Neural cell (in vitro differentiated cells): ENCODE measurements around the gene CALY. TPM values are rescaled to one million over a fixed set of nuclear protein-coding genes. Genes with fewer than 3 reads are reported as not detected.

ENCODE experiments used
- polyA plus RNA-seq: library from polyadenylated mRNA; depleted of rRNA; stranded (reverse); fragments of >200 nt; gene quantifications from 2 replicates; pipeline ENCODE4 v1.2.3, GENCODE V29; 2014
- small RNA-seq, 3 experiments: library from RNA; depleted of rRNA; stranded (forward); fragments of <200 nt; gene quantifications; one replicate each; pipeline ENCODE3, GENCODE V24; 2012

Gene CALY
- polyA plus RNA-seq, 1 donor from 2014 or later: 3.7 TPM

Small RNAs within 50 kb of the gene (small RNA-seq; reads per million reads assigned to genes)
- gene AL360181.4: 0 reads per million in 3 experiments
- 0 reads per million in 3 experiments for gene BANF1P2
- 0 to 0.10 (median 0) reads per million in 3 experiments for gene MIR3944

Other genes starting within 250 kb of the CALY start
- 2.2 and 4.5 TPM in 2 replicates for gene ADGRA1, start 249.0 kb downstream of the CALY start, polyA plus RNA-seq
- 4.3 and 11.8 TPM in 2 replicates for gene KNDC1, start 176.7 kb downstream of the CALY start, polyA plus RNA-seq
- not detected in 2 replicates for gene UTF1, start 106.7 kb downstream of the CALY start, polyA plus RNA-seq
- not detected in 2 replicates for gene VENTX, start 99.0 kb downstream of the CALY start, polyA plus RNA-seq
- gene ADAM8, start 60.0 kb downstream of the CALY start, polyA plus RNA-seq: 6.4 and 7.2 TPM in 2 replicates
- gene TUBGCP2, start 28.0 kb downstream of the CALY start, polyA plus RNA-seq: 34.5 and 63.1 TPM in 2 replicates
- 16.8 and 17.6 TPM in 2 replicates for gene ZNF511, start 28.0 kb downstream of the CALY start, polyA plus RNA-seq
- not detected in 2 replicates for gene PRAP1, start 10.5 kb upstream of the CALY start, polyA plus RNA-seq
- gene FUOM, start 21.1 kb upstream of the CALY start, polyA plus RNA-seq: not detected in 2 replicates
- 122 and 127 TPM in 2 replicates for gene ECHS1, start 36.5 kb upstream of the CALY start, polyA plus RNA-seq
- 2.2 and 3.0 TPM in 2 replicates for gene PAOX, start 42.4 kb upstream of the CALY start, polyA plus RNA-seq
- gene MTG1, start 57.3 kb upstream of the CALY start, polyA plus RNA-seq: 49.7 and 52.3 TPM in 2 replicates
- 0.28 and 1.1 TPM in 2 replicates for gene SPRN, start 87.7 kb upstream of the CALY start, polyA plus RNA-seq
- 4.3 and 6.1 TPM in 2 replicates for gene SCART1, start 117.0 kb upstream of the CALY start, polyA plus RNA-seq
- gene CYP2E1, start 190.5 kb upstream of the CALY start, polyA plus RNA-seq: 1.7 and 4.0 TPM in 2 replicates
- not detected in 2 replicates for gene SYCE1, start 228.7 kb upstream of the CALY start, polyA plus RNA-seq